CD4-positive, alpha-beta T cell treated with Interleukin-17A for 1 hour (primary cell): ENCODE results near the gene ATF6.
"Not testable (repeated sequence)": the region's sequence is repeated elsewhere in the genome, so short reads cannot be mapped to it uniquely, and the experiment has no call there.

Experiments used
- DNase-seq: peaks from one replicate; pipeline ENCODE4 v3.0.0-alpha.2; 2020

ATF6 gene

DNA sequence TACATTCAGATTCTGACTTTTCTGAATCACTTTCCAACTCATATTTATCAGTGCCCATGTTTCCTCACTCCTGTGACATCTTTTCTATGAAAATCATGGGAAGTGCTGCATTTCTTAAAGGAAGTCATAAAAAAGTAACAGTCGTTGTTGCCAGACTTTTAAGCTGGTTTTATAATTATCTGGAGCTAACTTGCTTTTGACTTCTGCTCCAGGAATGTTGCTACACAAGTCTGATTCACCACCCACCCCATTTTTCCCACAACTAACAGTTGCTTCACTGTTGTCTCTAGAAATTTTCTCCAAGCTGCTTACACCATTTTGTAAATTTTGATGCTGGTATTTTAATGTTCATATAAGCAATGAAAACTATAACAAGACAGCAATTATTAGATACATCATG is 32.6 kb upstream of the ATF6 start:
- DNase-seq: no peak

DNA sequence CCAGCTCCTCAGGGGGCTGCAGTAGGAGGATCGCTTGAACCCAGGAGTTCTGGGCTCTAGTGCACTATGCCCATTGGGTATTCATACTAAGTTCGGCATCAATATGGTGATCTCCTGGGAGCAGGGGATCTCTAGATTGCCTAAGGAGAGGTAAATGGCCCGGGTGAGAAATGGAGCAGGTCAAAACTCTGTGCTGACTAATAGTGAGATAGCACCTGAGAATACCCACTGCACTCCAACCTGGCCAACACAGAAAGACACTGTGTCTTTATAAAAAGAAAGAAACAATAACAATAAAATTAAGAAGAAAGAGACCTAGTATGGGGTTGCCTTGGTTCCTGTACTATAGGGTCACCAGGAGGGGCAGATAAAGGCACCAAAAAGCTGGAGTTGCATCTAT is 30.3 kb upstream of the ATF6 start:
- no peak for DNase-seq

DNA sequence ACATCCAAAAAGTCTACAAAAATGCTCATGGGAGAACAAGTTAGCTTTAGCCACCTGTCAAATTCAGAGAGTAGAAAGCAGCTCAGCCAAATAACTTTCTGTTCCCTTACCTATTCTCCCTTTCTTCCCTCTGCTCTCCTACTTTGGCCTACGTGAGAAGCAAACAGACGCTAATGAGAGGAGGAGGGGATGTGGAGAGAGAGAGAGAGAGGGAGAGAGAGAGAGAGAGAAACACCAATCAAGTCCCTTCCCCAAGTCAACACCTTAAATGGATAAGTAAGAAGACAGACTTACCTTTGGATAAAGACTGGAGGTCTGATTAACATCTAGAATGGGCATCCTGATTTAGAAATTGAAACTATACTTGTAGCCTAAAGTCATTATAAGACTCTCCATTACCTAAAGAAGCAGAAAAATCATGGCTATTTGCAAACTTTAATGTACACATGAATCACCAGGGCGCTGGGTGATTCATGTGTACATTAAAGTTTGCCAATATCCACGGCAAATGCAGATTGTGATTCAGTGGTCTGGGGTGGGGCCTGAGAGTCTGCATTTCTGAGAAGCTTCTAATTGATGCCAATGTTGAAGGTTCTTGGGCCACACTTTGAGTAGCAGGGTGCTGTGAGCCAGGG is 29.7 kb upstream of the ATF6 start:
- no peak for DNase-seq

DNA sequence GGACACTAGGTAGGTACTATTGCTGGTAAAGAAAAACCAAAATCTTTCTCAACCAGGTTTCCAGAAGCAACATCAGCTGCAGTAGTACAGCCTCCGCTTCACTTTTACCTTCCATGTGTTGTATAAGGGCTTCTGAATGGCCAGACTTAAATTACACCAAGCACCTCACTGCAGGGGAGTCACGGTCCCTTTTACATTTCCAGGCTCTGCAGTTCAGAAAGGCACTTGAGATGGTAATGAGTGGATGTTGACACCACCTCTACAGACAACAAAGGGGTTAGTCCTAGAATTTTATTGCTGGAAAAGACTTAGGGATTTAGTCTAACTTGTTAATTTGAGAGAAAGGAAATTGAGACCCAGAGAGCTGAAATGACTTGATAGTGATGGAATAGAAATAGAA is 28.5 kb upstream of the ATF6 start:
- no peak for DNase-seq

DNA sequence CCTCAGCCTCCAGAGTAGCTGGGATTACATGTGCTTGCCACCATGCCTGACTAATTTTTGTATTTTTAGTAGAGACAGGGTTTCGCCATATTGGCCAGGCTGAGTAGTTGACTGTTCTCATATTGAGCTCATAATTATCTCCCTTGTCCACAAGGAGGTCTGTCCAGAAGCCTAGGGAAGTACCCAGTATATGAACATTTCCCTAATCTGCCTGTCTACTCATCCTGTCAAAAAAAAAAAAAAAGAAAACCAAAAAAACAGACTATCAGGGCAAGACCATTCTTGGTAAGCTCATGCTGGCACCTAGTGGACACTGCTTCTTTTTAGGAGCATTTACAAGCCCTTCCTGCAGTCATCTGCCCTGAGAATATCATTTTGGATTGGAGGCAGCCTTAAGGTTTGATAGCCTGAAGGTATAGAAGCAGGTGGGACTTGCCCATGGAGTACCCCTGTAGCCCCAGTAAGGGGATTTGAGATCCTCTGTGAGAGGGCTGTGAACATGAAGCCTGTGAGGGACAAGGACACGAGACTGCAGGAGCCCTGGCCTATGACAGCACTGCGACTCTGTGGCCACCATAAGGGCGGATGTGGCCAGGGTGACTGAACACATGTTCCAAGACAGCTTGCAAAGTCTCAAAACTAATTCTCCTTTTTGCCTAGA is 27.4 kb upstream of the ATF6 start:
- peak; percentile 71 for DNase-seq

DNA sequence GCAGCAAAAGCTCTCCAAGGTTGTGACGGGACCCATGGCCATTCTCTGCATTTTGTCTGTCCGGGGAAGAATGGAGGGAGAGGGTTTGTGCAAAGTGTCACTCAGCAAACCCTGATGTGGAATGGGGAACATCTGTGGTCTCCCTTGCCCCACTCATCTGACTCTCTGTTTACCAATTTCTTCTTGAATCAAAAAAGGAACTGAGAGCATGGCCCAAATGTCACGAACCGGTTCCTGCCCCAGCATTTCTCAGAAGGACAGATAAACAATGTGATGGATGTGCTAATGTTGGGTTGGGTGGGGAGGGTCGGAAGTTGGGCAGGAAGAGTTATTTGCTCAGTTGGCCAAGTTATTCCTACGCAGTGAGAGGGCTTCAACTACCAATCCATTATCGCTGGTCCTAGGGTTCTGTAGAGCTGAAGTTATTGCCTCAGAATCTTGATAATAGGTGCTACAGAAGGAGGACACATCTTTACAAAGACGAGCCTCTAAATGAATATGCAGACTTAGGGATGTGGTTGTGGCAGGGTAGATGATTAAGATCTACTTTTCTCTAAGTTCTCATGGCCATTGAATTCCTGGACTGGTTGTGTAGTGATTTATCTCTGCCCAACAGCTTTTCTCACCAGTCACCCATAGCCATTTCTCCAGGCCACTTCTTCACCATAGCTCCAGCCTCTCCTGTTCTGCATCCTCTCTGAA is 26.1 kb upstream of the ATF6 start:
- DNase-seq: no peak

DNA sequence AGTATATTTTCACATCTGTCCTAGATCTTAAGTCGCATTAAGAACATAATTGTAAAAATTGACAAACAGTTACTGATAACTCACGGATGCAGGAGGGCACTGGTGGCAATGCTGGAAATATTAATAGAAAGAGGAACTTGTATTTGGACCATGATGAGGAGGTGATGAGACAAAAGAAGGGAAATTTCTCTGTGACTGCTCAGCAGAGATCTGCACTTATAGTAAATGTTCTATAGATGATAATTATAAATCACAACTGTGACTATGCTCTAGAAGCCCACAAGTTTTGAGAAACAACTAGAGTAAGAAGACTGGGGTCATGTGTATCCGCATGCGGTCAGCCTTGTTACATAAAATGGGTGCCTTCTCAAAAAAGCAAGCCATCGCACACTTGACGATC is 25.2 kb upstream of the ATF6 start:
- no peak for DNase-seq

DNA sequence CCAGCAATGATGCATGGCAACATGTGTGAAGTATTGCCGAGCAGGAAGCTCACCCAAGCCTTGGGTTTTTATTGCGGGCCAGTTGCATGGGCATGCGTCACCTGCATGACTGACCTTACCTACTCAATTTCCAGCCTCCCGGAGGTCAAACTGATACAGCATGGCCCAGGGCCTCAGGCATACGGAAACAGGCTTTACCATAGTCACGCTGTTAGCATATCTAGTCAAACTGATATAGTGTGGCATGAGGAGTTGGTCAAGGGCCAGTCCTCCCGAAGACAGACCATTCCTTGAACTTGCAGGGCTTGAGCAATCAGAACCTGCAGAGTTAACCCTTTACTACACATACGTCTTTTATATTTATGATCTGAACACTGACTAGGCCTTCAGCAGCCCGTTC is 22.9 kb upstream of the ATF6 start:
- no peak for DNase-seq

DNA sequence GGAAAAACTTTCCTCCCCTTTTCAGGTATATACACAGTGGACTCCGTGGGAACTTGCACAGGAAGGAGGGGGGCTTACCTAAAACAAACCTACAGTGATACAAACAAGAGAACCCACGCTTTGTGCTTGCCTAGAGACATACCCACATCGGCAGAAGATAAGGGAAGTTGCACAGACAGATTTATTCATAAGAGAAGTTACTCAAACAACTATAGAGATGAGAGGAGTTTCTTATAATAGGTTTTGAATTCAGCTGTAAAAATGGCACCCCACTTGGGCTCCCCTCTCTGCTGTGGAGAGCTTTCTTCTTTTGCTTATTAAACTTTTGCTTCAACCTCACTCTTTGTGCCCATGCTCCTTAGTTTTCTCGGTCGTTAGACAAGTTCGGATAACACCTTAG is 18.3 kb upstream of the ATF6 start:
- no peak for DNase-seq

DNA sequence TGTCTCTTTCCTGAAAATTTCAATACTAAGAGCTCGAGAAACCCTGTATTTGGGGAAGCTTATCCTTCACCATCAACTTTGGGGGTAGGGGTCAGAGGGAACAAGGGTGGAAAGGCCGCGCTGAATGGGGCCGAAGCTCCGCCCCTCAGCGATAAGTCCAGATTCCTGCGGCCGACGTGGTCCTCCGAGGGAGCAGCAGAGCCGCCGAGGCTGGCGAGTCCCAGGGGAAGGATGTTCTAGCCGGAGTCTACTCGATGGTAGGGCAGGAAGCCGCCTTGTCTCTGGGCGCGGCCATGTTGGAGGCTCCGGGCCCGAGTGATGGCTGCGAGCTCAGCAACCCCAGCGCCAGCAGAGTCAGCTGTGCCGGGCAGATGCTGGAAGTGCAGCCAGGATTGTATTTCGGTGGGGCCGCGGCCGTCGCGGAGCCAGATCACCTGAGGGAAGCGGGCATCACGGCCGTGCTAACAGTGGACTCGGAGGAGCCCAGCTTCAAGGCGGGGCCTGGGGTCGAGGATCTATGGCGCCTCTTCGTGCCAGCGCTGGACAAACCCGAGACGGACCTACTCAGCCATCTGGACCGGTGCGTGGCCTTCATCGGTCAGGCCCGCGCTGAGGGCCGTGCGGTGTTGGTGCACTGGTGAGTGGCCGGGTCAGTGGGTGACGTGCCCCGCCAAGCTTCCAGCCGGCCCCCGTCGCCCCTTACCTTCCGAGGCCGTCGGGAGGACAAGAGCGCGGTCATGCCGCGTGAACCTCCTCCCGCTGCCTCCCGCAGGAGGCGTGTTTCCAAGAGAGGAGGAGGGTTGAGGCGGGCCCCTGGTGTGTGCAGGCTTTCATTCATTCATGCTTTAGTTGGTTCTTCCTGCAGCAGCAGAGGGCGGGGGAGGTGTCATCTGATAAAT is 16.4 kb upstream of the ATF6 start, which contains the start of gene DUSP12:
Gene DUSP12, plus strand, starts transcription at position 278 of the 899 bp plus-strand sequence. Its CDS starts 16 bp downstream, at position 294.
- DNase-seq: peak; percentile 92

DNA sequence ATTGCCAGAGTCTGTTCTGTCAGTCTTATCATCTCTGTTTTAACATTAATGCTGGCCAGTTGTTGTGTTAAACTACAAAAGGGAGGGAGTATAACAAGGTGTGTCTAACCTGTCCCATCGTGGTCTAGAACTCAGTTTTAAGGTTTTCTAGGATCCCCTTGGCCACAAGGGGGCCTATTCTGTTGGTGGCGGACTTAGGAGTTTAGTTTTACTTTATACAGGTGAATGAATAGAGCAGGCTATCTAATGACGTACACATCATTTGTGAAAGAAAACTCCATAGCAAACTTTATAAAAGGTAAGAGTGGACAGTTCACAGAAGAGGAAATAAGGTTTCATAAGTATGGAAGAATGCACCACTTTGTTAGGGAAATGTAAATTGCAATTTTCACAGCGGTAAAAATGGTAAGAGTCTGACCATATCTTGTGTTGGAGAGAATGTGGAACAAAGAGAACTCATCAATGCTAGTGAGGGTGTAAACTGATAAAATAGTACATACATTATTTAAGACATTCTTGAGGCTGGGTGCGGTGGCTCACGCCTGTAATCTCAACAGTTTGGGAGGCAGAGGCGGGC is 2.5 kb upstream of the ATF6 start:
- DNase-seq: peak; percentile 75

DNA sequence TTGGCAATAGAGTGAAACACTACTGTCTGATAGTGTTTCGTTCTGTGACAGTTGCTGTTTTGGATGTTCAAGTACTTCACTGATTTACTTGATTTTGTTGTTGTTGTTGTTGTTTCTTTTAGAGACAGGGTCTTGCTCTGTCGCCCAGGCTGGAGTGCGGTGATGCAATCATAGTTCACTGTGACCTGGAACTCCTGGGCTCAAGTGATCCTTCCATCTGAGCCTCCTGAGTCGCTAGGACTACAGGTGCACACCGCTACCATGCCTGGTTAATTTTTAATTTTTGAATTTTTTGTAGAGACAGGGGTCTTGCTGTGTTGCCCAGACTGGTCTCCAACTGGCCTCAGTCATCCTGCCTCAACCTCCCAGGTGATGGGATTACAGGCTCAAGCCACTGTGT is 2.3 kb downstream of the ATF6 start:
- no peak for DNase-seq

DNA sequence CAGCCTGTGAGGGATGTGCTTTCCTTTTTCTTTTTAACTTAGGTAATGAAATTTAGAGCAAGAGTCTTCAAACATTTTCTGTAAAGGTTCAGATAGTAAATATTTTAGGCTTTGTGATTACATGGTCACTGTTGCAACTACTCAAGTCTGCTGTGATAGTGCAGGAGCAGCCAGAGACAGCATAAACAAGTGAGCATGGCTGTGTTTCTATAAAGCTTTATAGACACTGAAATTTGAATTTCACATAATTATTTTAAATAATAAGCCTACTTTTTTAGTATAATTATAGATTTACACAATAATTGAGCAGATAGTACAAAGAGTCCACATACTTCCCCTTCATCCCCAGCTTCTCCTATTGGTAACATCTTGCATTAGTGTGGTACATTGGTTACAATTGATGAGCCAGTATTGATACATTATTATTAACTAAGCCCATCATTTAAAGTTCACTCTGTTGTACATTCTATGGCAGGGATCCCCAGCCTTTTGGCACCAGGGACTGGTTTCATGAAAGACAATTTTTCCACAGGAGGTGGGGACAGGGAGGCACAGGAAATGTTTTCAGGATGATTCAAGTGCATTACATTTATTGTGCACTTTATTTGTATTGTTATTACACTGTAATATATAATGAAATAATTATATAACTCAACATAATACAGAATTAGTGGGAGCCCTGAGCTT is 3.0 kb downstream of the ATF6 start:
- no peak for DNase-seq

DNA sequence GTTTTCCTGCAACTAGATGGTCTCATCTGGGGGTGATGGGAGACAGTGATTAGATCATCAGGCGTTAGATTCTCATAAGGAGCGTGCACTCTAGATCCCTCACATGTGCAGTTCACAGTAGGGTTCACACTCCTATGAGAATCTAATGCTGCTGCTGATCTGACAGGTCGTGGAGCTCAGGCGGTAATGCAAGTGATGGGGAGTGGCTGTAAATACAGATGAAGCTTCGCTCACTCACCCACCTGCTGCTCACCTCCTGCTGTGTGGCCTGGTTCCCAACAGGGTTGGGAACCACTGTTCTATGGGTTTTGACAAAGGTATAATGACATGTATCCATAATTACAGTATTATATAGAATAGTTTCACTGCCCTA is 3.5 kb downstream of the ATF6 start:
- DNase-seq: not testable (repeated sequence)

DNA sequence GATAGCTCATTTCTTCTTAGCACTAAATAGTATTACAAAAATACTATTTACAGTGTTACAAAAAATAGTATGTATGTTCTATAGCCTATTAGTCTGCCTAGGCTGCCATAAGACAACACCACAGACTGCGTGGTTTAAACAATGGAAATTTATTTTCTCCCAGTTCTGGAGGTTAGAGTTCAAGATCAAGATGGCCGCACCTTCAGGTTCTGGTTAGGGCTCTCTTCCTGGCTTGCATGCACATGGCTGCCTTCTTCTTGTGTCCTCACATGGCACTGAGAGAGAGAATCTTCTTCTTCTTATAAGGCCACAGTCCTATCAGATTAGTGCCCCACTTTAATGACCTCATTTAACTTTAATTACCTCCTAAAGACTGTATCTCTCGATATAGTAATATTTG is 4.1 kb downstream of the ATF6 start:
- no peak for DNase-seq

DNA sequence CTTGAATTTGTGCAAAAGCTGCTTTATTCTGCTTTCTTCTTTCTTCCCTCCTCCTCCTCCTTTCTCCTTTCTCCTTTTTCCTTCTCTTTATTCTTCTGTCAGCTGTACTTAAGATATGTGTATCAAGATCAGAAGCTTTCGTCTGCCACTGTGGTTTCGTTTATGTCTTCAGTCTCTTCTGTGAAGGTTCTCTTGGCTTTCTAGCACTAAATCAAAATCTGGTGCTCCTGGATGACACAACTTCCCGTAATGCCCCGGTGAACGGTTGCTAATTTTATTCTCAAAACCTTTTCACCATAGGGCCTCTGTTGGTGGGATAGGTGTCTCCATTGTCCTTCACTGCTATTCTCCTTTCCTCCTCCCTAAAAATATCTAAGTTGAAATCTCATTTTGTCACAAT is 5.0 kb downstream of the ATF6 start:
- DNase-seq: no peak

DNA sequence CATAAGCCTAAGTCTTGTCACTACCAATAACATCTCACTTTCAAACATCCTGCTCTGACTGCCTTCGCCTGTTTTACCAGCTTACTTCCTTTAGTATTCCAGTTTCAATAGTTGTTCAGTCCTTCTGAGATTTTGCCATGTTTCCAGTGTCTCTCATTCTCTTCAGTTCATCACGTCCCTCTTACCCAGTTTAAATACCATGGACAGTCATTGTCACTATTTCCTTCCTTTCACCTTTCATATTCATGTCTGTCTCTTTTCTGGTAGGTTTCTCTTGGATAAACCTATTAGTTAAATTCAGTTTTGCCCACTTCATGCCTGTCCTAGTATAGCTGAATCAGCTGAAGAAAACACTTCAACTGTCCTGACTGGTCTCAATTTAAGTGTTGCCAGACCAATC is 5.9 kb downstream of the ATF6 start:
- no peak for DNase-seq

DNA sequence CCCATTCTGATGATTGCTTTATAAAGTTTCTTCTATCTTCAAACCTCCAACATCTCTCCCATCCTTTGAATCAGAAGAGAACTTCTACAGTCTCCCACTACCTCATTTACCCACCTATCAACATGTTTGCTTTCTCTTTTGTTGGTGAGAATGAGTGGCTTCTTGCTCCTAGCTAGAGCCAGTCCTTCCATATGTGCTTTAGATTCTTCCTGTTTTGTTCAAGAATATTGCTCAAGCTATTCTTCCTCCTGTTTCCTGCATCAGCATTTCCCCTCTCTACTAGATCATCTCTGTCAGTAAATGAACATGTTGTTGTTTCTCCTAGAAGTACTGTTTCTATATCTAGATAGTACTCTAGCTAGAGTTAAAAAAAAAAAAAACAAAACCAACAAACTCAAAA is 6.3 kb downstream of the ATF6 start:
- DNase-seq: no peak

DNA sequence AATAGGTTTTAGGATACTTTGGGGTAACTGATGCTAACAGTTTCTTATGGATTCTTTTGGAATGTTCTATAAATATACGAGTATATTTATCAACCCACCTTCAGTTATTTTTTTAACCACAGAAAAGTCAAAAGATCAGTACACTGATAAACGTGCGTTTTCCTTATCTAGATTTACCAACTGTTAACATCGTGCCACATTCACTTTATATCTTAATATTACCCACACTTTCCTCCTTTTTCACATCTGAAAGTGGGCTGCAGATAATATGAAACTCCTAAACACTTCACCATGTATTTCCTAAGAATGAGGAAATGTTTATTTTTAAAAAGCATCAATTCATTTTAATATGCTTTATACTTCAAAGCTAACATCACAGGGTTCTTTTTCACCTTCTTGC is 7.7 kb downstream of the ATF6 start:
- no peak for DNase-seq

DNA sequence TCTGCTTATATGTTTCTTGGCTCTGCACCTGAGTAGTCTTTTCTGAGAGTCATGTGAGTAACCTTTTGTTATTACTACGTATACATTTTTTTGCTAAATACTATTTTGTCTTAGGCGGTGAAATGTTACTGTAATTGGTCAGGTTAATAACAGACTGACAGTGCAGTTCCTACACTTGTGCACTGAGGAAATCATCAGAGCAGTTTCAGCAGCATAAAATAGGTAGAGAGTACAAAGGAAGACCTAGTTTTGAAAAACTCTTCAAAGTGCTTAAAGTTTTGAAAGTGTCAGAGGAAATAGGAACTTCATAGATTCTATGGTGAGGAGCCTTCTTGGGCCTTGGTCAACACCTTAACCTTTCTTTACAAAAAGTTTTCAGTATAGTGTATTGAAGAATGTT is 11.1 kb downstream of the ATF6 start:
- no peak for DNase-seq

DNA sequence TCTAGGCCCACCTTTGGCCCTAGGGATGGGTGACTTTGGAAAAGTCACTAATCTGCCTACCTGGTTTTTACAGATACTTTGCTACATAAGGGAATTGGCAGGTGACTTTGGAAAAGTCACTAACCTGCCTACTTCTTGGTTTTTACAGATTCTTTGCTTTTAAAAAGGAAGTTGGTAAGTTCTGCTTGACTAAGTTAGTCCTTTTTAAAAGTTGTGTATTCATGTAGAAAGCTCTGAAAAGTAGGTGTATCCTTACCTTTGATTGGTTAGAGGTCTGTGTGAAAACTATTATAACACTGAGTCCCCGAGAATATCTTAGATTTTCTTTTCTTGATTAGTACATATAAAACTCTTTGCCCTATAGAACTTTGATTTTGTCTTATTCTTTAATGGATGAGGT is 12.4 kb downstream of the ATF6 start:
- DNase-seq: no peak

DNA sequence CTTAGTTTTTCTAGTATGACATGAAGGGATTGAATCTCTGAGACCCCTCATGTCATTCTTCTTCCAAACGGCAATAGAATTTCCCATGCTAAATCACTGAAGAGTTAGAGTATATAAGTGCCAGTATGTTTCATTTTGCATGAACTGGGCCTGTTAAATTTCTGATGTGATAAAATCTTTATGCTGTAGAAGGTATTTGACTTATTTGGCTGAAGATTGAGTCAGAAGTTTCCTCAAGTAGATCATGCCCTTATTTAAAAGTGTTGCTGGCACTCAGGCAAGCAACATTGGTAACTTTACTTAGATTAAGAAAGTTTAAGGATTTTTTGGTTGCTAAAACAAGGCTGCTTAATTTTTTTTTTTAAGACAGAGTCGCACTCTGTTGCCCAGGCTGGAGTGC is 13.3 kb downstream of the ATF6 start:
- no peak for DNase-seq
